Measurements from ENCODE around the gene PLEKHN1. TPM values are rescaled to one million over a fixed set of nuclear protein-coding genes. Genes with fewer than 3 reads are reported as not detected.

PLEKHN1 gene
- total RNA-seq, 1 experiment from 2014 or later, result 7.9 TPM

- intact Hi-C loops (cut with micrococcal nuclease), result loop anchor here (10.0 kb wide), 1 partner anchor 314 kb away; no protein-coding TSS in a partner anchor
- Mint-ChIP-seq H3K36me3 (ENCODE audit: insufficient read depth, unreplicated experiment) (peaks cover 6% of the 10 kb centered on the region), H3K27ac (ENCODE audit: low read depth, unreplicated experiment) (no peak overlapping the region), H3K4me3 (ENCODE audit: unreplicated experiment) (no peak overlapping the region), H3K4me1 (ENCODE audit: insufficient read depth, unreplicated experiment) (peaks cover 2% of the 10 kb centered on the region), H3K27me3 (ENCODE audit: insufficient read depth, unreplicated experiment) (peaks cover 18% of the 10 kb centered on the region), H3K9me3 (ENCODE audit: unreplicated experiment) (no peaks in the 10 kb centered on the region)
- no peak for DNase-seq (ENCODE audit: unreplicated experiment)
- BruUV-seq (replicated peaks), result no TSS peak
- TF ChIP-seq, protein P1, sequence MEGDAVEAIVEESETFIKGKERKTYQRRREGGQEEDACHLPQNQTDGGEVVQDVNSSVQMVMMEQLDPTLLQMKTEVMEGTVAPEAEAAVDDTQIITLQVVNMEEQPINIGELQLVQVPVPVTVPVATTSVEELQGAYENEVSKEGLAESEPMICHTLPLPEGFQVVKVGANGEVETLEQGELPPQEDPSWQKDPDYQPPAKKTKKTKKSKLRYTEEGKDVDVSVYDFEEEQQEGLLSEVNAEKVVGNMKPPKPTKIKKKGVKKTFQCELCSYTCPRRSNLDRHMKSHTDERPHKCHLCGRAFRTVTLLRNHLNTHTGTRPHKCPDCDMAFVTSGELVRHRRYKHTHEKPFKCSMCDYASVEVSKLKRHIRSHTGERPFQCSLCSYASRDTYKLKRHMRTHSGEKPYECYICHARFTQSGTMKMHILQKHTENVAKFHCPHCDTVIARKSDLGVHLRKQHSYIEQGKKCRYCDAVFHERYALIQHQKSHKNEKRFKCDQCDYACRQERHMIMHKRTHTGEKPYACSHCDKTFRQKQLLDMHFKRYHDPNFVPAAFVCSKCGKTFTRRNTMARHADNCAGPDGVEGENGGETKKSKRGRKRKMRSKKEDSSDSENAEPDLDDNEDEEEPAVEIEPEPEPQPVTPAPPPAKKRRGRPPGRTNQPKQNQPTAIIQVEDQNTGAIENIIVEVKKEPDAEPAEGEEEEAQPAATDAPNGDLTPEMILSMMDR (IDR thresholded peaks at IDR 0.05; ENCODE audit: unreplicated experiment), result no peak
- ChIA-PET CTCF (interaction anchor here (0.6 to 6.6 kb wide), 8 partner anchors 27 to 284 kb away, joined by 3 to 117 read pairs (median 3); partner anchors contain the start of gene ISG15), POLR2A (interaction anchor here (0.8 to 2.0 kb wide), 4 partner anchors 13 to 40 kb away, joined by 3 to 6 read pairs (median 3); partner anchors contain the start of gene HES4)
Measured at GRCh38 chr1:980602-981395, 14.5 kb downstream of the PLEKHN1 start.

GRCh38 chr1:981491-981954 is 15.2 kb downstream of the PLEKHN1 start:
- intact Hi-C loops (cut with micrococcal nuclease), result loop anchor here (10.0 kb wide), 1 partner anchor 313 kb away; no protein-coding TSS in a partner anchor
- TF ChIP-seq, protein P1 (IDR thresholded peaks at IDR 0.05; ENCODE audit: unreplicated experiment), result no peak
- H3K4me1 Mint-ChIP-seq (ENCODE audit: insufficient read depth, unreplicated experiment), result no peaks in the 10 kb centered on the region
- peaks cover 6% of the 10 kb centered on the region for H3K36me3 Mint-ChIP-seq (ENCODE audit: insufficient read depth, unreplicated experiment)
- no peak overlapping the region for H3K4me3 Mint-ChIP-seq (ENCODE audit: unreplicated experiment)
- ChIA-PET CTCF (interaction anchor here (0.7 to 6.6 kb wide), 5 partner anchors 20 to 82 kb away, joined by 3 to 117 read pairs (median 3); no protein-coding TSS in a partner anchor), POLR2A (interaction anchor here (0.9 to 2.0 kb wide), 2 partner anchors 15 to 19 kb away, joined by 3 to 6 read pairs; partner anchors contain the start of gene HES4)
- H3K9me3 Mint-ChIP-seq (ENCODE audit: unreplicated experiment), result no peaks in the 10 kb centered on the region
- H3K27ac Mint-ChIP-seq (ENCODE audit: low read depth, unreplicated experiment), result no peak overlapping the region
- BruUV-seq (replicated peaks), result no TSS peak
- DNase-seq (ENCODE audit: unreplicated experiment), result no peak
- peaks cover 18% of the 10 kb centered on the region for H3K27me3 Mint-ChIP-seq (ENCODE audit: insufficient read depth, unreplicated experiment)

DNA sequence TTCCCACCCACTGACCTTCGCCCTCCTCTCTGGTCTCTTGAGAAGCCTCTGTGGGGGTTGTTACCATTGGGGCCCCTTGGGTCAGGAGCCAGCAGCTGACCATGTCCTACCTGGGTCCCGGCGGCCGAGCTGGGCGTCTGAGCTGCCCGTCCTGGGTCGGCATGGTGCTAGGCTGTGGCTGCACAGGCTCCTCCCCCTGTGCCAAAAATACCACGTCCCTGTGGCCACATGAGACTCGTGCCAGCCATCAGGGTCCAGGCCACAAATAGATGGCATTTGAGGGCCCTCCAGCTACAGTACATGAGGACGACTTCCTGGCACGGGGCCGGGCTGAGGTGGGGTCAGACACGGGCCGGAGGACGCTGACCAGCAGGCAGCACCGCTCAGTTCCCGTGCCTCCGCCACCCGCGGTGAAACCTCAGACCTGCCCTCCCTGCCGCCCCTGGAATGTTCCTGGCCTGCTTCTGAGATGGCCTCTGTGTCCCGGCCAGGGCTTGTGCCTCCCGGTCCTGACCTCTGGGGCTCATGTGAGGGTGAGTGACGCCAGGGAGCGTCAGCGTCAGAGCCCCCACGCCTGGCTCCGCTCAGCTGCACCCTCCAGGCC is 15.8 kb downstream of the PLEKHN1 start, which contains the start of gene PERM1:
TSS of gene PERM1 (minus strand) at position 139 of the 604 bp plus-strand sequence. CDS start 1,064 bp downstream, outside the sequence.
- ChIA-PET CTCF (interaction anchor here (0.9 to 6.6 kb wide), 7 partner anchors 10 to 87 kb away, joined by 3 to 117 read pairs (median 5); no protein-coding TSS in a partner anchor), POLR2A (interaction anchor here (1.6 kb wide), 1 partner anchor 15 kb away, joined by 5 read pairs; the partner anchor contains the start of gene PLEKHN1)
- no peak for DNase-seq (ENCODE audit: unreplicated experiment)
- Mint-ChIP-seq H3K27me3 (ENCODE audit: insufficient read depth, unreplicated experiment) (peaks cover 18% of the 10 kb centered on the region), H3K36me3 (ENCODE audit: insufficient read depth, unreplicated experiment) (peaks cover 6% of the 10 kb centered on the region), H3K9me3 (ENCODE audit: unreplicated experiment) (no peaks in the 10 kb centered on the region), H3K27ac (ENCODE audit: low read depth, unreplicated experiment) (no peak within 1 kb of the TSS), H3K4me1 (ENCODE audit: insufficient read depth, unreplicated experiment) (no peaks in the 10 kb centered on the region), H3K4me3 (ENCODE audit: unreplicated experiment) (no peak within 1 kb of the TSS)
- TF ChIP-seq, protein P1 (IDR thresholded peaks at IDR 0.05; ENCODE audit: unreplicated experiment), result no peak
- intact Hi-C loops (cut with micrococcal nuclease), result loop anchor here (10.0 kb wide), 1 partner anchor 313 kb away; no protein-coding TSS in a partner anchor
- BruUV-seq (replicated peaks), result no TSS peak
